Heart right ventricle (tissue), 16 donors: ENCODE measurements around the gene NXN. TPM values are rescaled to one million over a fixed set of nuclear protein-coding genes. Genes with fewer than 3 reads are reported as not detected.
"Not testable (repeated sequence)": the region's sequence is repeated elsewhere in the genome, so short reads cannot be mapped to it uniquely, and the experiment has no call there.

Experiments used
- ATAC-seq, 8 donors: fragments of 200-7000 bp; cut with Tn5 transposase; one replicate each; pipeline ENCODE4 v1.9.1; 2020; ENCODE audit warnings: mild to moderate bottlenecking in 8 of 8, moderate library complexity in 8 of 8, moderate number of reproducible peaks in 1 of 8
- DNase-seq, 2 donors: peaks; one replicate each; pipeline ENCODE4 v3.0.0-alpha.2; 2020
- H3K27ac ChIP-seq, 10 donors: fragments of 200-600 bp; sonication (generic) in 2 of 10; one replicate each; pipeline versions ENCODE4 v1.5.0 to v1.8.0; 2020 to 2022; ENCODE audit warnings: mild to moderate bottlenecking in 3 of 10
- H3K27me3 ChIP-seq, 7 donors: fragments of 200-600 bp; one replicate each; pipeline ENCODE4 v1.8.0; 2021 to 2022; ENCODE audit warnings: mild to moderate bottlenecking in 2 of 7
- H3K36me3 ChIP-seq, 9 donors: fragments of 200-600 bp; sonication (generic) in 1 of 9; one replicate each; pipeline versions ENCODE4 v1.5.0 to v1.8.0; 2020 to 2022; ENCODE audit warnings: mild to moderate bottlenecking in 2 of 9
- H3K4me1 ChIP-seq, 9 donors: fragments of 200-600 bp; sonication (generic) in 1 of 9; one replicate each; pipeline versions ENCODE4 v1.5.0 to v1.8.0; 2020 to 2022; ENCODE audit warnings: mild to moderate bottlenecking in 4 of 9
- H3K4me3 ChIP-seq, 10 donors: fragments of 200-600 bp; sonication (generic) in 2 of 10; one replicate each; pipeline versions ENCODE4 v1.5.0 to v1.8.0; 2020 to 2022; ENCODE audit warnings: mild to moderate bottlenecking in 7 of 10, moderate library complexity in 2 of 10
- H3K9me3 ChIP-seq, 11 donors: fragments of 200-600 bp in 10 of 11; sonication (generic) in 2 of 11; one replicate each; pipeline versions ENCODE4 v1.5.0 to v1.8.0; 2013 to 2022; ENCODE audit warnings: mild to moderate bottlenecking in 2 of 11, control low read depth in 1 of 11, moderate library complexity in 1 of 11
- CTCF ChIP-seq, 9 donors: fragments of 200-600 bp; sonication (generic) in 2 of 9; IDR thresholded peaks; one replicate each; pipeline versions ENCODE4 v1.5.0 to v1.8.0; 2021 to 2022; ENCODE audit warnings: antibody characterized with exemption in 9 of 9, mild to moderate bottlenecking in 5 of 9, moderate library complexity in 1 of 9
- WGBS, 2 donors: extraction: QIAGEN DNeasy Blood & Tissue Kit; methylation state at CpG; one replicate each; pipeline ENCODE4 v1.1.7; 2013; ENCODE audit warnings: inconsistent platforms in 1 of 2; 5-methylcytosine and 5-hydroxymethylcytosine counted together
- intact Hi-C, 10 donors: fragments of 100-400 bp; cut with DNase I; formaldehyde crosslinking; loops; one replicate each; pipeline versions ENCODE4 v1.11.1 to v1.14.2; 2022
- polyA plus RNA-seq, 2 donors: library from polyadenylated mRNA; stranded (reverse); fragments of 200-250 nt; gene quantifications; one replicate each; pipeline ENCODE4 v1.2.3, GENCODE V29; 2013
- total RNA-seq, 10 donors: library from RNA; stranded (reverse); fragmentation: NEBNext Ultra II Directional in 3 of 10; extraction: Animal tissue kit (Norgen Biotek cat#: 25700) in 3 of 10; gene quantifications; one replicate each; pipeline versions ENCODE4 v1.2.1 to v1.2.4, GENCODE V29; 2021 to 2023
- donor health status: Arrhythmogenic right ventricular cardiomyopathy.
- donor health status: ischemic (EF 13 %, LVEDD 7.1; RV severe dilation, severe dysfunction).
- donor health status: healthy with polysubstance abuse.
- donor health status: DM: no; HTN: yes; CAD: no.
- donor health status: DM: no; HTN: no; CAD: no.
- donor health status: ischemic (EF 25% LVEDD 6.9; RV normal size, moderate dysfunction).
- donor health status: ischemic (EF 25% LVEDD 5.7; RV mildly dilated, moderate dysfunction).
- donor health status: healthy.
- donor health status: DM: yes; HTN: yes; CAD: no.
- donor health status: Ischemic cardiomyopathy.
- donor health status: ischemic (EF 35%, LVEDD 5.7; RV mildly dilated, moderate dysfunction).
- donor health status: nonischemic (EF 11% LVEDD 7.7; RV severe dilation, severe dysfunction).
- donor health status: DM: yes; HTN: yes; CAD: no.
- donor health status: PGD.
- donor health status: ischemic (EF 29% LVEDD 5.4; RV normal size, mild dysfunction).
- donor health status: nonischemic (EF 23%, LVEDD 6.1; RV moderate dilation, normal function).

NXN gene
- total and polyA plus RNA-seq, 12 donors: 9.9 to 24.4 (median 15.9) TPM

- Histone ChIP-seq H3K4me3 (no peak overlapping the region), H3K36me3 (no peaks in the 10 kb centered on the region), H3K27ac (no peak overlapping the region), H3K9me3 (no peaks in the 10 kb centered on the region), H3K4me1 (peaks cover 0 to 42% (median 35%) of the 10 kb centered on the region in 9 donors), H3K27me3 (no peaks in the 10 kb centered on the region)
- intact Hi-C loops: loop anchor here in 5 of 10 donors (2.0 to 10.0 kb wide), 5 partner anchors 29 to 177 kb away; partner anchors contain the start of gene NXN (in 3 of the 5)
- no peak for TF ChIP-seq CTCF (IDR thresholded peaks at IDR 0.05)
- no peak for ATAC-seq
- DNase-seq: no peak
- whole genome bisulfite sequencing, 2 donors: 92 to 94% methylated on average over 14 of the region's 14 CpGs
Observed at GRCh38 chr17:877630-878029, 101.9 kb downstream of the NXN start.

GRCh38 chr17:876272-876671 lies 103.3 kb downstream of the NXN start:
- Histone ChIP-seq H3K4me1 (peaks cover 0 to 28% (median 25%) of the 10 kb centered on the region in 9 donors), H3K36me3 (no peaks in the 10 kb centered on the region), H3K9me3 (no peaks in the 10 kb centered on the region), H3K4me3 (no peak overlapping the region), H3K27ac (no peak overlapping the region), H3K27me3 (no peaks in the 10 kb centered on the region)
- intact Hi-C loops: loop anchor here in 4 of 10 donors (5.0 to 10.0 kb wide), 4 partner anchors 71 to 179 kb away; partner anchors contain the start of gene NXN (in 3 of the 4)
- no peak for TF ChIP-seq CTCF (IDR thresholded peaks at IDR 0.05)
- 89 to 90% methylated on average over 12 of the region's 12 CpGs for WGBS, 2 donors
- no peak for ATAC-seq
- DNase-seq: no peak

GRCh38 chr17:874590-874989 lies 105.0 kb downstream of the NXN start:
- intact Hi-C loops: loop anchor here in 3 of 10 donors (10.0 kb wide), 3 partner anchors 70 to 180 kb away; partner anchors contain the start of gene NXN (in 1 of the 3)
- not testable (repeated sequence) for H3K27ac ChIP-seq, H3K27me3 ChIP-seq, ATAC-seq, H3K36me3 ChIP-seq, H3K9me3 ChIP-seq, H3K4me3 ChIP-seq, DNase-seq
- 94 to 97% methylated on average over 2 of the region's 2 CpGs for WGBS, 2 donors
- H3K4me1 ChIP-seq: peaks cover 6 to 22% (median 19%) of the 10 kb centered on the region in 9 donors

- Histone ChIP-seq H3K27ac (no peak overlapping the region), H3K4me1 (peaks cover 11 to 28% (median 25%) of the 10 kb centered on the region in 9 donors), H3K36me3 (no peaks in the 10 kb centered on the region), H3K4me3 (no peak overlapping the region), H3K9me3 (no peaks in the 10 kb centered on the region), H3K27me3 (no peaks in the 10 kb centered on the region)
- no peak for ATAC-seq
- DNase-seq: no peak
- WGBS, 2 donors: 91% methylated on average over 5 of the region's 5 CpGs
- TF ChIP-seq CTCF (IDR thresholded peaks at IDR 0.05): no peak
- intact Hi-C loops: loop anchor here in 3 of 10 donors (10.0 kb wide), 3 partner anchors 68 to 182 kb away; partner anchors contain the start of gene NXN (in 1 of the 3)
Observed at GRCh38 chr17:872855-873254, 106.7 kb downstream of the NXN start.
